Hepatocyte (in vitro differentiated cells): ENCODE data around the gene WDTC1.

ENCODE experiments used
- EZH2 ChIP-seq: fragments of 200-600 bp; sonication (generic); IDR thresholded peaks from 2 replicates; pipeline ENCODE4 v1.6.1; 2016; ENCODE audit warnings: antibody characterized with exemption, mild to moderate bottlenecking, borderline replicate concordance
- TF ChIP-seq, protein P1 (sequence below): fragments of 200-600 bp; sonication (generic); IDR thresholded peaks from 2 replicates; pipeline ENCODE4 v1.5.1; 2016; ENCODE audit warnings: antibody characterized with exemption, mild to moderate bottlenecking; ENCODE audit not compliant: poor library complexity

- TF ChIP-seq, protein P1, sequence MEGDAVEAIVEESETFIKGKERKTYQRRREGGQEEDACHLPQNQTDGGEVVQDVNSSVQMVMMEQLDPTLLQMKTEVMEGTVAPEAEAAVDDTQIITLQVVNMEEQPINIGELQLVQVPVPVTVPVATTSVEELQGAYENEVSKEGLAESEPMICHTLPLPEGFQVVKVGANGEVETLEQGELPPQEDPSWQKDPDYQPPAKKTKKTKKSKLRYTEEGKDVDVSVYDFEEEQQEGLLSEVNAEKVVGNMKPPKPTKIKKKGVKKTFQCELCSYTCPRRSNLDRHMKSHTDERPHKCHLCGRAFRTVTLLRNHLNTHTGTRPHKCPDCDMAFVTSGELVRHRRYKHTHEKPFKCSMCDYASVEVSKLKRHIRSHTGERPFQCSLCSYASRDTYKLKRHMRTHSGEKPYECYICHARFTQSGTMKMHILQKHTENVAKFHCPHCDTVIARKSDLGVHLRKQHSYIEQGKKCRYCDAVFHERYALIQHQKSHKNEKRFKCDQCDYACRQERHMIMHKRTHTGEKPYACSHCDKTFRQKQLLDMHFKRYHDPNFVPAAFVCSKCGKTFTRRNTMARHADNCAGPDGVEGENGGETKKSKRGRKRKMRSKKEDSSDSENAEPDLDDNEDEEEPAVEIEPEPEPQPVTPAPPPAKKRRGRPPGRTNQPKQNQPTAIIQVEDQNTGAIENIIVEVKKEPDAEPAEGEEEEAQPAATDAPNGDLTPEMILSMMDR = no peak
- TF ChIP-seq EZH2 = no peak
Observed at GRCh38 chr1:27301582-27302199, 67.3 kb downstream of the WDTC1 start.
